Naive thymus-derived CD8-positive, alpha-beta T cell (primary cell): ENCODE data around the gene NENF. TPM values are rescaled to one million over a fixed set of nuclear protein-coding genes. Genes with fewer than 3 reads are reported as not detected.

Experiments used
- ATAC-seq, 2 donors: fragments of 150-1000 bp; cut with Tn5 transposase in 1 of 2; sonication (Bioruptor Pico), chemical (Tn5 transposase) in 1 of 2; 1 replicate in 1 of 2; 2 replicates in 1 of 2; pipeline ENCODE4 v1.10.0; 2021; ENCODE audit warnings: mild to moderate bottlenecking in 2 of 2, moderate library complexity in 2 of 2
- POLR2A ChIA-PET: fragments of 350-600 bp; sonication (Branson Sonifier 250); formaldehyde crosslinking; loops from one replicate; lab custom pipeline; 2021; ENCODE audit warnings: antibody characterized with exemption; lab: Charles Lee
- DNase-seq, 10 donors: peaks; one replicate each; pipeline versions ENCODE4 v3.0.0 to v3.0.0-alpha.2; 2020 to 2022
- H3K27ac Mint-ChIP-seq, 10 donors: one replicate each; pipeline ENCODE4 v1.8.0; 2020 to 2022; ENCODE audit warnings: mild to moderate bottlenecking in 10 of 10, mixed read lengths in 10 of 10, moderate library complexity in 4 of 10, inconsistent platforms in 1 of 10
- H3K27me3 Mint-ChIP-seq, 5 donors: one replicate each; pipeline ENCODE4 v1.8.0; 2021 to 2022; ENCODE audit warnings: mixed read lengths in 5 of 5
- H3K36me3 Mint-ChIP-seq, 3 donors: one replicate each; pipeline ENCODE4 v1.8.0; 2020 to 2022; ENCODE audit warnings: mixed read lengths in 3 of 3, mild to moderate bottlenecking in 2 of 3, inconsistent platforms in 1 of 3
- H3K4me1 Mint-ChIP-seq, 4 donors: one replicate each; pipeline ENCODE4 v1.8.0; 2021 to 2022; ENCODE audit warnings: mixed read lengths in 4 of 4
- H3K4me3 Mint-ChIP-seq, 10 donors: one replicate each; pipeline ENCODE4 v1.8.0; 2020 to 2022; ENCODE audit warnings: mild to moderate bottlenecking in 10 of 10, mixed read lengths in 10 of 10, moderate library complexity in 6 of 10, inconsistent platforms in 1 of 10
- H3K9me3 Mint-ChIP-seq, 9 donors: one replicate each; pipeline ENCODE4 v1.8.0; 2020 to 2022; ENCODE audit warnings: mixed read lengths in 9 of 9, mild to moderate bottlenecking in 3 of 9, inconsistent platforms in 1 of 9, moderate library complexity in 1 of 9
- polyA plus RNA-seq, 3 donors: library from polyadenylated mRNA; unstranded; fragments of 300-500 nt; fragmentation: Illumina TruSeq; gene quantifications; one replicate each; pipeline ENCODE4 v1.2.3, GENCODE V29; 2021
- total RNA-seq, 8 experiments: library from RNA in 2 of 8; stranded (reverse) in 2 of 8; gene quantifications; one replicate each; pipeline ENCODE4 v1.2.3 and lab custom pipeline; 2021 to 2026

NENF gene
- total and polyA plus RNA-seq, 5 experiments from 2014 or later, result 21.5 to 68.0 (median 35.9) TPM

- POLR2A ChIA-PET, result interaction anchor here (2.1 kb wide), 1 partner anchor 148 kb away, joined by 12 read pairs; the partner anchor contains the start of gene PPP2R5A
These were observed 1.1 kb downstream of the NENF start for GRCh38 chr1:212433577-212434462.

DNA sequence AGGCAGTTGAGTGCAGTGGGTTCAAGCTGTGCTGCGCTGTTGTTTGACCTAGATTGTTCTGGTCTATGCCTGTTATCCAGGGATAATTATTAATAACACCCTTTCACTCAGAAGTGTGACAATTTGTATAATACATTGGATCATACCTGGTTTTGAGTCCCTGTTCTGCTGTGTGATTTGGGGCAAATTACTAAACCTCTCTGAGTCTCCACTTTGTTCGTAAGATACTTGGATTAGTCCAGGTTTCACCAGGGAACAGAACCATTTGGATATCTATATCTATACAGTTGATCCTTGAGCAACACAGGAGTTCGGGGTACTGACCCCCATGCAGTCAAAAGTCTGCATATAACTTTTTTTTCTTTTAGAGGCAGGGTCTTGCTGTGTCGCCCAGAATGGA is 2.3 kb downstream of the NENF start:
- no peaks in the 10 kb centered on the region for H3K9me3 Mint-ChIP-seq
- peak overlapping the region in 1 of 10 donors; percentile 24 for H3K4me3 Mint-ChIP-seq
- H3K27ac Mint-ChIP-seq, result no peak overlapping the region
- H3K27me3 Mint-ChIP-seq, result no peaks in the 10 kb centered on the region
- H3K36me3 Mint-ChIP-seq, result peaks cover 0 to under 1% (median 0%) of the 10 kb centered on the region in 3 donors
- no peak for DNase-seq
- POLR2A ChIA-PET, result no interaction called here
- ATAC-seq, result no peak
- peaks cover 14 to 38% (median 26%) of the 10 kb centered on the region in 4 donors for H3K4me1 Mint-ChIP-seq

More at GRCh38 chr1:212433577-212434462, 1.1 kb downstream of the NENF start:
- ATAC-seq, result no peak
- no peaks in the 10 kb centered on the region for H3K9me3 Mint-ChIP-seq
- peaks cover 14 to 36% (median 26%) of the 10 kb centered on the region in 4 donors for H3K4me1 Mint-ChIP-seq
- H3K4me3 Mint-ChIP-seq, result peak overlapping the region; percentile 60 to 84 (median 76)
- no peaks in the 10 kb centered on the region for H3K27me3 Mint-ChIP-seq
- DNase-seq, result no peak
- H3K36me3 Mint-ChIP-seq, result no peaks in the 10 kb centered on the region
- peak overlapping the region in 7 of 10 donors; percentile 1 to 84 (median 60) for H3K27ac Mint-ChIP-seq

- Mint-ChIP-seq H3K27ac (peak overlapping the region in 1 of 10 donors; percentile 14), H3K27me3 (no peaks in the 10 kb centered on the region)
- ATAC-seq, result no peak
These were observed 4.6 kb downstream of the NENF start for GRCh38 chr1:212437179-212437798.

GRCh38 chr1:212438831-212439237 is 6.1 kb downstream of the NENF start:
- H3K27ac Mint-ChIP-seq, result peak overlapping the region in 1 of 10 donors; percentile 60
- H3K36me3 Mint-ChIP-seq, result peaks cover 0 to 8% (median 0%) of the 10 kb centered on the region in 3 donors
- DNase-seq (no peak), ATAC-seq (no peak)
- POLR2A ChIA-PET, result no interaction called here
- no peaks in the 10 kb centered on the region for H3K27me3 Mint-ChIP-seq
- H3K4me3 Mint-ChIP-seq, result peak overlapping the region in 1 of 10 donors; percentile 24
- peaks cover 7 to 25% (median 12%) of the 10 kb centered on the region in 4 donors for H3K4me1 Mint-ChIP-seq
- no peaks in the 10 kb centered on the region for H3K9me3 Mint-ChIP-seq

More at GRCh38 chr1:212437179-212437798, 4.6 kb downstream of the NENF start:
- POLR2A ChIA-PET, result no interaction called here
- Mint-ChIP-seq H3K9me3 (no peaks in the 10 kb centered on the region), H3K4me3 (no peak overlapping the region), H3K36me3 (peaks cover 0 to 2% (median 0%) of the 10 kb centered on the region in 3 donors), H3K4me1 (peaks cover 10 to 32% (median 19%) of the 10 kb centered on the region in 4 donors)
- no peak for DNase-seq

DNA sequence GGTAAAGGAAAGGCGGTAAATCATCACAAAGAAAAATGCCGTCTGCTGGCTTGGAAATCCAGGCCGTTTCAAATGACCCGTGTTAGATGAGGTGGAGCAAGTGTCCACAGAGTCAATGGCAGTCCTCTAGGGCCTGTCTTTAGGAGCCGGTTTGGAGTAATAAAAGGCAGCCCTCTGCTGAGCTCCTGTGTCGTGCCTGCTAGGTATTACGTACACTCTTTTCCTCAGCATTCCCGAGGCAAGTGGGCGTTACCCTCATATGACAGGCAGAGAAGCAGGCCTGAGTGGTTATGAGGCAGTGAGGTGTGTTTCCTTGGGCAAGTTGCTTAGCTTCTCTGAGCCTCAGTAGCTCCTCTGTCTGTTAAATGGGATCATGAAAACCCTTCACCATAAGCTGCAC is 7.7 kb downstream of the NENF start:
- Mint-ChIP-seq H3K9me3 (no peaks in the 10 kb centered on the region), H3K4me3 (no peak overlapping the region), H3K27ac (no peak overlapping the region), H3K27me3 (no peaks in the 10 kb centered on the region), H3K4me1 (peaks cover 0 to 14% (median 5%) of the 10 kb centered on the region in 4 donors), H3K36me3 (peaks cover 0 to 21% (median 6%) of the 10 kb centered on the region in 3 donors)
- POLR2A ChIA-PET, result no interaction called here
- DNase-seq, result no peak
- ATAC-seq, result no peak

GRCh38 chr1:212442408-212442807 is 9.7 kb downstream of the NENF start:
- Mint-ChIP-seq H3K4me3 (no peak overlapping the region), H3K27me3 (no peaks in the 10 kb centered on the region), H3K9me3 (no peaks in the 10 kb centered on the region), H3K4me1 (peaks cover 0 to 6% (median 2%) of the 10 kb centered on the region in 4 donors), H3K36me3 (peaks cover 0 to 32% (median 6%) of the 10 kb centered on the region in 3 donors), H3K27ac (no peak overlapping the region)
- POLR2A ChIA-PET, result no interaction called here
- ATAC-seq (no peak), DNase-seq (no peak)

DNA sequence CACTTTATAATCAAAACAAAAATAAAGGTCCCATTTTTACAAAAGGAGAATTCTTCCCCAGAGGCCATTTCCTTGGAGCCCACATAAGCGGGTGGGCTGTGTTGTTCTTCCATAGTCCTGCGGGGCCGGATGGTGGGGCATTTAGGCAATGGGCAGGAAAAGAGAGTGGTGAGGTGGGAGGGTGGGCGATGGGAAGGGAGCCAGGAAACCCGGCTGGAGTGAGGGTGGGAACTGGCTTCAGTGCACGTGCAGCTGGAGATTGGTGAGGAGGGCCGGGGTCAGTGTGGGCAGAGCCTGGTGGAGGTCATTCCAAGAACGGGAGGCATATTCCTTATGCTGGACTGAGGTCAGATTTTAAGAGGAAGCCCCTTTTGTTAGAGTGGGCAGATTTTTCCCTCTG is 13.6 kb downstream of the NENF start:
- POLR2A ChIA-PET, result no interaction called here
- Mint-ChIP-seq H3K36me3 (peaks cover 0 to 31% (median 6%) of the 10 kb centered on the region in 3 donors), H3K27me3 (no peaks in the 10 kb centered on the region), H3K9me3 (no peaks in the 10 kb centered on the region), H3K4me1 (peaks cover 0 to 1% (median 0%) of the 10 kb centered on the region in 4 donors), H3K27ac (peak overlapping the region in 1 of 10 donors; percentile 34), H3K4me3 (no peak overlapping the region)
- ATAC-seq (no peak), DNase-seq (no peak)

- Mint-ChIP-seq H3K27me3 (no peaks in the 10 kb centered on the region), H3K36me3 (peaks cover 0 to 31% (median 6%) of the 10 kb centered on the region in 3 donors), H3K4me3 (no peak overlapping the region), H3K27ac (peak overlapping the region in 4 of 10 donors; percentile 7 to 67 (median 46)), H3K9me3 (no peaks in the 10 kb centered on the region), H3K4me1 (no peaks in the 10 kb centered on the region)
- ATAC-seq (no peak), DNase-seq (no peak)
- POLR2A ChIA-PET, result no interaction called here
These were observed 14.8 kb downstream of the NENF start for GRCh38 chr1:212447478-212447877.

- Mint-ChIP-seq H3K9me3 (no peaks in the 10 kb centered on the region), H3K27me3 (no peaks in the 10 kb centered on the region), H3K36me3 (peaks cover 0 to 11% (median 0%) of the 10 kb centered on the region in 3 donors), H3K4me1 (peaks cover 0 to 6% (median 0%) of the 10 kb centered on the region in 4 donors), H3K27ac (peak overlapping the region in 1 of 10 donors; percentile 39), H3K4me3 (no peak overlapping the region)
- no peak for ATAC-seq
- DNase-seq, result no peak
- POLR2A ChIA-PET, result no interaction called here
These were observed 17.7 kb downstream of the NENF start for GRCh38 chr1:212450331-212450881.

DNA sequence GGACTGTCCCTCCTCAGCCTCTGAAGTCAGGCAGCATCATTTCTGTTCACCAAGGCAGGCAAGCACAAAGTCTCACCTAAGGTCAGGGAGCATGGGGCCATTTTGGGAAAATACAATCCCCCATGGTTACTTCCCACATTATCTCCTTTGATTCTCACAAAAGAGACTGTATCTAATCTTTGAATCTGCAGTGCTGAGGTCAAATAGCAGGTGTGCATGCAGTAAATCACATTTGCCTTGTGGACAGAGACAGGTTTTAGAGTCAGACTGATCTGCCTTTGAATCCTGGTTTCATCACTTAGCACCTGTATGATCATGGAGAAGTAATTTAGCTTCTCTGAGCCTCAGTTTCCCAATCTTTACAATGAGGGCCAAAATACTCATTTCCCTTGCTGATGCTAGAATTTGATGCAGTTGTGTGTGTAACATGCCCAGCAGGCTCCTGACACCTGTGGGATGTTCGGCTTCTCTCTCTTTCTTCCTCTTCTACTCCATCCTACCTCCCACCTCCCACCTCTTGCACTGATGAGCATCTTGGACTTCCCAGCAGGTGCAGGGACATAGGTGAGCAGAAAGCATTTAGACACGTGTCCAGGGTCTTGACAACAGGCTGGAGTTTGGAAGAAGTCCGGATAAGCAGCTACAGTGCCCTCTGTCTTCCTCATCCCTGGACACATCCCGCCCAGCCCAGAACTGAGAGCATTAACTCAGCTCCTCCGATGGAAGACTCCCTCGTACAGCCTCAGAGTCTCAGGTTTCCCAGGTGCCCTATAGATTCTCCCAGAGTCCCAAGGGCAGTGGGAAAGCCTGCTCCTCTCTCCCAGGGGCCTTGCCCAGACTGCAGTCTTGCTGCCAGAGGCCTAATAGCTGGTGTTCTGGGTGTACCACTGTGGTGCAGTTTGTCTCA is 18.9 kb downstream of the NENF start:
- POLR2A ChIA-PET, result no interaction called here
- no peak for DNase-seq
- H3K4me3 Mint-ChIP-seq, result no peak overlapping the region
- ATAC-seq, result no peak
- peaks cover 0 to under 1% (median 0%) of the 10 kb centered on the region in 3 donors for H3K36me3 Mint-ChIP-seq
- no peaks in the 10 kb centered on the region for H3K9me3 Mint-ChIP-seq
- H3K27ac Mint-ChIP-seq, result peak overlapping the region in 2 of 10 donors; percentile 12 to 63
- H3K4me1 Mint-ChIP-seq, result peaks cover 0 to 6% (median 1%) of the 10 kb centered on the region in 4 donors
- no peaks in the 10 kb centered on the region for H3K27me3 Mint-ChIP-seq

DNA sequence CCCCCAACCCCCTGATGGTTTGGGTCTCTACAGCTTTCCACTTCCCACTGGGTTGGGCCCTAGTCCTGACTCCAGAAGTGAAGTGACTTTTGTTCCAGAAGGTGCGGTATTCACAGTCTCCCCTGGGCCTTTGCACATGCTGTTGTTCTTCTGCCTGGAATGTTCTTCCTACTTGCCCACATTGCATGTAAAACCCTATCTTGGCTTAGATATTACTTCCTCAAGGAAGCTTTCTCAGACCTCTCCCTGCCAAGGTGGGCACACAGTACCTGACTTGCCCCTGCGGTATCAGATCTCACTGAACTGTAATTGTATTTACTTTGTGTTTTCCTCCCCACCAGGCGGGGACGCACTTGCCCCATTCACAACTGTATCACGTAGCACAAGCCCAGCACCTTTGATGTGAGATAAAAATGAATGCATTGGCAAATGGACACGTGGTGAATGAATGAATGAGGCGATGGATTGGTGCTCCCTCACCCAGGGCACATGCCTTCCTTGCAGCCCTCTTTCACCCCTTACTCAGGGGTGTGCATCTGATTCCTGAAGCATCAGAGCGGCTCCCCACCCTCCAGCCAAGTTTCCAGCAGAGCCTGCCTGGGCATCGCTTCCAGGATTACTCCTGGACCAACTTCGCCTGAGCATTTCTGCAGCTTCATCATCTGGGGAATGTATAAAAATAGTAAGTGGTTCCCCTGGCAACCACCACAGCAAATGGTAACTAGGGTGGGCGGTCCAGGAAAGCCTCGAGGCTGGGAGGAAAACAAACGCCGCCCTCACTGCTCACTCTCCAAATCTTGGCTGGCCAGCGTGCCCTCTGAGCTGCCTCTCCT is 19.8 kb downstream of the NENF start:
- peaks cover 0 to 6% (median 1%) of the 10 kb centered on the region in 4 donors for H3K4me1 Mint-ChIP-seq
- peak overlapping the region in 2 of 10 donors; percentile 17 to 33 for H3K27ac Mint-ChIP-seq
- H3K9me3 Mint-ChIP-seq, result no peaks in the 10 kb centered on the region
- no peaks in the 10 kb centered on the region for H3K36me3 Mint-ChIP-seq
- no peak overlapping the region for H3K4me3 Mint-ChIP-seq
- DNase-seq (no peak), ATAC-seq (no peak)
- no peaks in the 10 kb centered on the region for H3K27me3 Mint-ChIP-seq
- POLR2A ChIA-PET, result interaction anchor here (0.6 kb wide), 1 partner anchor 277 kb away, joined by 4 read pairs; no protein-coding TSS in a partner anchor
